ENCODE data around the gene DMRT2.

DMRT2 gene

GRCh38 chr9:1098551-1098950 lies 48.4 kb downstream of the DMRT2 start:
- TF ChIP-seq, protein P1, sequence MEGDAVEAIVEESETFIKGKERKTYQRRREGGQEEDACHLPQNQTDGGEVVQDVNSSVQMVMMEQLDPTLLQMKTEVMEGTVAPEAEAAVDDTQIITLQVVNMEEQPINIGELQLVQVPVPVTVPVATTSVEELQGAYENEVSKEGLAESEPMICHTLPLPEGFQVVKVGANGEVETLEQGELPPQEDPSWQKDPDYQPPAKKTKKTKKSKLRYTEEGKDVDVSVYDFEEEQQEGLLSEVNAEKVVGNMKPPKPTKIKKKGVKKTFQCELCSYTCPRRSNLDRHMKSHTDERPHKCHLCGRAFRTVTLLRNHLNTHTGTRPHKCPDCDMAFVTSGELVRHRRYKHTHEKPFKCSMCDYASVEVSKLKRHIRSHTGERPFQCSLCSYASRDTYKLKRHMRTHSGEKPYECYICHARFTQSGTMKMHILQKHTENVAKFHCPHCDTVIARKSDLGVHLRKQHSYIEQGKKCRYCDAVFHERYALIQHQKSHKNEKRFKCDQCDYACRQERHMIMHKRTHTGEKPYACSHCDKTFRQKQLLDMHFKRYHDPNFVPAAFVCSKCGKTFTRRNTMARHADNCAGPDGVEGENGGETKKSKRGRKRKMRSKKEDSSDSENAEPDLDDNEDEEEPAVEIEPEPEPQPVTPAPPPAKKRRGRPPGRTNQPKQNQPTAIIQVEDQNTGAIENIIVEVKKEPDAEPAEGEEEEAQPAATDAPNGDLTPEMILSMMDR (IDR thresholded peaks at IDR 0.05; ENCODE audit: insufficient read depth, low read depth, low read length, missing control alignments), result no peak
- DNase-seq (ENCODE audit: low read depth), result no peak
- no peak overlapping the region for H3K4me3 ChIP-seq (ENCODE audit: low read depth, low read length)

DNA sequence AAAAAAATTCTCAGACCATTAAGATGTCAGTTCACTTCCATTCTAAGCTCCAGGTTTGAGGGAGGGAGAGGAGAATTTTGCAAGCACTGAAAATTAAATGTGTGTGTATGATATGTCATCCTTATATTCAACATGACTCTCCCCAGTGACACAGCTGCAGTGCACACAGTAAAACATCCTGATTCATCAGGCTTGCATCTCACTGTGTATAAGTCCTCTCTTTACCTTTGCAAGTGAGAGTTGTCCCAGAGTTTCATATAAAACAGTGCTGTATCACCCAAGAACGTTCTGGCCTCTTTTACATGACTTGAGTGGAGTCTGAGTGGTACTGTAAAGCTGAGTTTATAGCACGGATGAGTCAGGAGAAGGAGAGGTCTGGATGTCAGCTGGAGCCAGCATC lies 50.0 kb downstream of the DMRT2 start:
- no peak overlapping the region for H3K4me3 ChIP-seq (ENCODE audit: low read depth, low read length)
- DNase-seq (ENCODE audit: low read depth), result no peak
- TF ChIP-seq, protein P1 (IDR thresholded peaks at IDR 0.05; ENCODE audit: insufficient read depth, low read depth, low read length, missing control alignments), result no peak

DNA sequence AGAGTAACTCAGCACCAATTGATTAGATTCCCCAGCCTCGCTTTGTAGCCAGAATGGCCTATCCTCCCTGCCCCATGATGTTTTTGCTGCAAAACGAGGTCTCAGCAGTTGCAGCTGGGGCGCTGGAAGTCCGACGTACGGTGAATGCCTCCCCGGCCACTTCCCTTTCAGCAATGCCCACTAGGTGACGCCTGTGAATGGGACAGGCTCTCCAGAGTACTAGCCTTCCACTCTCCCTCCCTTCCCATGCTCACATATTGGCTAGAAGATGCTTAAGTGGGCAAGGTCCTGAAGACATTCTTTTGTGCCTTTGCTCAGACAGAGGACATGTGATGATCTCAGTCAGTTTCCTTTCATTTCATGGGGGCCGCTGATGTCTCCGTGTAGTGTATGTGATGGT lies 50.8 kb downstream of the DMRT2 start:
- DNase-seq (ENCODE audit: low read depth), result peak; percentile 34
- TF ChIP-seq, protein P1 (IDR thresholded peaks at IDR 0.05; ENCODE audit: insufficient read depth, low read depth, low read length, missing control alignments), result peak; percentile 46
- no peak overlapping the region for H3K4me3 ChIP-seq (ENCODE audit: low read depth, low read length)

DNA sequence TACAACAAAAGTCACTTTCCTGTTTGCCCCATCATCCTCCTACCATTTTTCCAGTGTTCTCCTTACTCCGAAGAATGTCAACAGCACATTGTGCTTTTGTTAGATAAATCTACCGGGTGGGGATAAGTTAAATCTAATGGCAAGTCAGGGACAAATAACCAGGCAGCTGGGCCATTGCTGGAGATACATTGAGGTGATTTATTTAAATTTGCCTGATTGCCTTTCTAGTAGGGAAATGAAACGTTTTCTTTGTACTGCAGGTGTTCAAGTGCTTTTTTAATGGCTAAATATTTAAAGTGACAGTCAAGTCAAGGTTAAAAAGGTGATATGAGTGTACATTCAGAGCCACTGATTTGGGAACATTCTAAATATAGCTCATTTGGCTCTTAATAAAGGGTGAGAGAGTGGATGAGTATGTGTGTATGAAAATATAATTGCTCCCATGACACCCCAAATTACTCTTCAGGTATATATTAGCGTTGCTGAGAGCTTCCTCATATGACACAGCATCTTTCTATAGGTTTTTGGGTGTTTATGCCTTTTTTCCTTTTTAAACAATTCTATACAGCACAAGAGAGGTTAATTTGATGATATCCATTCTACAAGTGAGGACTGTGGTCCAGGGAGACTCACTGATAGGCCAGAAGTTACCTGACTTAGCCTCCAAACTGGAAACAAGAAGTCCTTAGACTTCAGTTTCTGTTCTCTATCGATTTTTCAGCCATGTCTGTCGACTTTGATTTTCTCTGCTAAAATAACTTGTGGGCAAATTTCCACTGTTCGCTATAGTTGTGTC lies 51.9 kb downstream of the DMRT2 start:
- DNase-seq (ENCODE audit: low read depth), result no peak
- no peak overlapping the region for H3K4me3 ChIP-seq (ENCODE audit: low read depth, low read length)
- TF ChIP-seq, protein P1 (IDR thresholded peaks at IDR 0.05; ENCODE audit: insufficient read depth, low read depth, low read length, missing control alignments), result no peak

DNA sequence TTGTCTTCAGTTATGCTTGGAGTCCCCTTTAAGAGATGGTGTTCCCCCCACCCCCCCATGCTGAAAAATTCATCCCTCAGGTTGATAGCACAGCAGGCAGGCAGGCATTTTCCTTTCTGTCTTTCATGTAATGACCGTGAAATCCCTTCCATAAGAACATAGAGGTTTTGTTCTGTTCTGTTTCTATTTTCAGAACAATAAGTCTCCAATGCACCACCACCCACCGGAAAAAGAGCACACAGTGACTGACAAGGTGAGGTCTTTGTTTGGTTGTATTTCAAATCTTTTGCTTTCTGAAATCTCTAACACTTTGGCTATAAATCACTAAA lies 52.4 kb downstream of the DMRT2 start:
- TF ChIP-seq, protein P1 (IDR thresholded peaks at IDR 0.05; ENCODE audit: insufficient read depth, low read depth, low read length, missing control alignments), result no peak
- no peak overlapping the region for H3K4me3 ChIP-seq (ENCODE audit: low read depth, low read length)

More for the DNA sequence above, 52.4 kb downstream of the DMRT2 start:
- DNase-seq (ENCODE audit: low read depth), result no peak

Measured in GM12865 (cell line).